Measurements from ENCODE around the gene LIPC.

LIPC gene

GRCh38 chr15:58431221-58432149 is at the start of gene LIPC:
Gene LIPC (plus strand): TSS chr15:58431991. CDS start chr15:58432033, 42 bp downstream.
- DNase-seq = no peak
- in situ Hi-C loops (cut with HindIII; ENCODE audit: low pct_ligation_motif_present, low pct_unique_long_range_greater_than_20kb, low sequenced_read_pairs) = no loop called here

GRCh38 chr15:58383876-58384275 is 47.9 kb upstream of the LIPC start:
- in situ Hi-C loops (cut with HindIII; ENCODE audit: low pct_ligation_motif_present, low pct_unique_long_range_greater_than_20kb, low sequenced_read_pairs) = no loop called here
- DNase-seq = no peak

- DNase-seq = no peak
- in situ Hi-C loops (cut with HindIII; ENCODE audit: low pct_ligation_motif_present, low pct_unique_long_range_greater_than_20kb, low sequenced_read_pairs) = no loop called here
Observed at GRCh38 chr15:58384667-58385066, 47.1 kb upstream of the LIPC start.

- no peak for DNase-seq
- in situ Hi-C loops (cut with HindIII; ENCODE audit: low pct_ligation_motif_present, low pct_unique_long_range_greater_than_20kb, low sequenced_read_pairs) = no loop called here
Observed at GRCh38 chr15:58386081-58386480, 45.7 kb upstream of the LIPC start.

- in situ Hi-C loops (cut with HindIII; ENCODE audit: low pct_ligation_motif_present, low pct_unique_long_range_greater_than_20kb, low sequenced_read_pairs) = no loop called here
- no peak for DNase-seq
Observed at GRCh38 chr15:58386641-58387040, 45.1 kb upstream of the LIPC start.

- peak; percentile 22 for DNase-seq
- in situ Hi-C loops (cut with HindIII; ENCODE audit: low pct_ligation_motif_present, low pct_unique_long_range_greater_than_20kb, low sequenced_read_pairs) = no loop called here
Observed at GRCh38 chr15:58387130-58387529, 44.7 kb upstream of the LIPC start.

- in situ Hi-C loops (cut with HindIII; ENCODE audit: low pct_ligation_motif_present, low pct_unique_long_range_greater_than_20kb, low sequenced_read_pairs) = no loop called here
- DNase-seq = no peak
Observed at GRCh38 chr15:58388211-58388610, 43.6 kb upstream of the LIPC start.

- in situ Hi-C loops (cut with HindIII; ENCODE audit: low pct_ligation_motif_present, low pct_unique_long_range_greater_than_20kb, low sequenced_read_pairs) = no loop called here
- no peak for DNase-seq
Observed at GRCh38 chr15:58390118-58390517, 41.7 kb upstream of the LIPC start.

- in situ Hi-C loops (cut with HindIII; ENCODE audit: low pct_ligation_motif_present, low pct_unique_long_range_greater_than_20kb, low sequenced_read_pairs) = no loop called here
- DNase-seq = no peak
Observed at GRCh38 chr15:58390655-58391054, 41.1 kb upstream of the LIPC start.

- in situ Hi-C loops (cut with HindIII; ENCODE audit: low pct_ligation_motif_present, low pct_unique_long_range_greater_than_20kb, low sequenced_read_pairs) = no loop called here
- no peak for DNase-seq
Observed at GRCh38 chr15:58391088-58391487, 40.7 kb upstream of the LIPC start.

- in situ Hi-C loops (cut with HindIII; ENCODE audit: low pct_ligation_motif_present, low pct_unique_long_range_greater_than_20kb, low sequenced_read_pairs) = no loop called here
- DNase-seq = no peak
Observed at GRCh38 chr15:58392141-58392540, 39.6 kb upstream of the LIPC start.

- in situ Hi-C loops (cut with HindIII; ENCODE audit: low pct_ligation_motif_present, low pct_unique_long_range_greater_than_20kb, low sequenced_read_pairs) = no loop called here
- DNase-seq = no peak
Observed at GRCh38 chr15:58392611-58393161, 39.1 kb upstream of the LIPC start.

- in situ Hi-C loops (cut with HindIII; ENCODE audit: low pct_ligation_motif_present, low pct_unique_long_range_greater_than_20kb, low sequenced_read_pairs) = no loop called here
- DNase-seq = no peak
Observed at GRCh38 chr15:58393241-58393662, 38.5 kb upstream of the LIPC start.

- DNase-seq = no peak
- in situ Hi-C loops (cut with HindIII; ENCODE audit: low pct_ligation_motif_present, low pct_unique_long_range_greater_than_20kb, low sequenced_read_pairs) = no loop called here
Observed at GRCh38 chr15:58396181-58396580, 35.6 kb upstream of the LIPC start.

- no peak for DNase-seq
- in situ Hi-C loops (cut with HindIII; ENCODE audit: low pct_ligation_motif_present, low pct_unique_long_range_greater_than_20kb, low sequenced_read_pairs) = no loop called here
Observed at GRCh38 chr15:58398071-58398470, 33.7 kb upstream of the LIPC start.

GRCh38 chr15:58398643-58399042 is 33.1 kb upstream of the LIPC start:
- in situ Hi-C loops (cut with HindIII; ENCODE audit: low pct_ligation_motif_present, low pct_unique_long_range_greater_than_20kb, low sequenced_read_pairs) = no loop called here
- DNase-seq = no peak

GRCh38 chr15:58399739-58400138 is 32.1 kb upstream of the LIPC start:
- in situ Hi-C loops (cut with HindIII; ENCODE audit: low pct_ligation_motif_present, low pct_unique_long_range_greater_than_20kb, low sequenced_read_pairs) = no loop called here
- no peak for DNase-seq

- in situ Hi-C loops (cut with HindIII; ENCODE audit: low pct_ligation_motif_present, low pct_unique_long_range_greater_than_20kb, low sequenced_read_pairs) = no loop called here
- DNase-seq = no peak
Observed at GRCh38 chr15:58401276-58401675, 30.5 kb upstream of the LIPC start.

- DNase-seq = no peak
- in situ Hi-C loops (cut with HindIII; ENCODE audit: low pct_ligation_motif_present, low pct_unique_long_range_greater_than_20kb, low sequenced_read_pairs) = no loop called here
Observed at GRCh38 chr15:58401991-58402649, 29.7 kb upstream of the LIPC start.

GRCh38 chr15:58403581-58403980 is 28.2 kb upstream of the LIPC start:
- in situ Hi-C loops (cut with HindIII; ENCODE audit: low pct_ligation_motif_present, low pct_unique_long_range_greater_than_20kb, low sequenced_read_pairs) = no loop called here
- no peak for DNase-seq
